ENCODE measurements around the gene CXorf58.

DNA sequence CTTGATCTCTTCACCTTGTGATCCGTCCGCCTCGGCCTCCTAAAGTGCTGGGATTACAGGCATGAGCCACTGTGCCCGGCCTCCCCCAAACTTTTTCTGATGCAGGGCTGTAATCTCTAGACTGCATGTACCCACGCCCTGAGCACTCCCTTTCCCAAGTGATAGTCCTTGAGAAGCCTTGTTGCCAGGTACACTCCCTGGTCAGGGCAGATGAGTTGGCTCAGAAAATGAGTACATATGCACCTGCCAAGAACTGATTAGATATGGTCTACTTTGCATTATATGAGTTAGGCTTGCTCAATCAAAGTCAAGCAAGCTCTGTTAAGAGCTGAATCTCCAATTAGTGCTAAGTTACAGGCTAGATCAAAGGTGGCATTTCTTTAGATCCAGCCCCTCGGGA lies 20.4 kb upstream of the CXorf58 start:
- no peak for TF ChIP-seq ISL1 (CRISPR knock-in tag; IDR thresholded peaks at IDR 0.05)
- no peak for TF ChIP-seq ZC3H10 (CRISPR knock-in tag; IDR thresholded peaks at IDR 0.05)
- no peak for TF ChIP-seq ZNF70 (CRISPR knock-in tag; IDR thresholded peaks at IDR 0.05)
- TF ChIP-seq CSDC2 (CRISPR knock-in tag; IDR thresholded peaks at IDR 0.05): no peak
